Right lobe of liver (tissue), 4 donors: ENCODE results near the gene OR14K1.
"Not testable (repeated sequence)": the region's sequence is repeated elsewhere in the genome, so short reads cannot be mapped to it uniquely, and the experiment has no call there.

Experiments used
- POLR2A ChIP-seq: fragments of 450-650 bp; IDR thresholded peaks from one replicate; pipeline ENCODE4 v1.6.1; 2017; ENCODE audit warnings: antibody characterized with exemption, mild to moderate bottlenecking
- TF ChIP-seq, protein P1 (sequence below), 4 donors: fragments of 200-600 bp in 3 of 4; fragments of 450-650 bp in 1 of 4; IDR thresholded peaks; one replicate each; pipeline versions ENCODE4 v1.5.1 to v1.8.0; 2016 to 2022; ENCODE audit warnings: antibody characterized with exemption in 4 of 4, mild to moderate bottlenecking in 2 of 4
- donor health status: DM: no; HTN: no; CAD: no.
- donor health status: DM: no; HTN: no; CAD: no.
- donor health status: DM: no; HTN: yes; CAD: no.

- TF ChIP-seq POLR2A, result not testable (repeated sequence)
- TF ChIP-seq, protein P1, sequence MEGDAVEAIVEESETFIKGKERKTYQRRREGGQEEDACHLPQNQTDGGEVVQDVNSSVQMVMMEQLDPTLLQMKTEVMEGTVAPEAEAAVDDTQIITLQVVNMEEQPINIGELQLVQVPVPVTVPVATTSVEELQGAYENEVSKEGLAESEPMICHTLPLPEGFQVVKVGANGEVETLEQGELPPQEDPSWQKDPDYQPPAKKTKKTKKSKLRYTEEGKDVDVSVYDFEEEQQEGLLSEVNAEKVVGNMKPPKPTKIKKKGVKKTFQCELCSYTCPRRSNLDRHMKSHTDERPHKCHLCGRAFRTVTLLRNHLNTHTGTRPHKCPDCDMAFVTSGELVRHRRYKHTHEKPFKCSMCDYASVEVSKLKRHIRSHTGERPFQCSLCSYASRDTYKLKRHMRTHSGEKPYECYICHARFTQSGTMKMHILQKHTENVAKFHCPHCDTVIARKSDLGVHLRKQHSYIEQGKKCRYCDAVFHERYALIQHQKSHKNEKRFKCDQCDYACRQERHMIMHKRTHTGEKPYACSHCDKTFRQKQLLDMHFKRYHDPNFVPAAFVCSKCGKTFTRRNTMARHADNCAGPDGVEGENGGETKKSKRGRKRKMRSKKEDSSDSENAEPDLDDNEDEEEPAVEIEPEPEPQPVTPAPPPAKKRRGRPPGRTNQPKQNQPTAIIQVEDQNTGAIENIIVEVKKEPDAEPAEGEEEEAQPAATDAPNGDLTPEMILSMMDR (IDR thresholded peaks at IDR 0.05), result not testable (repeated sequence)
Measured at GRCh38 chr1:247754311-247754710, 15.9 kb downstream of the OR14K1 start.
